Parietal lobe (tissue), 1 donor: ENCODE results near the gene APOL4. TPM values are rescaled to one million over a fixed set of nuclear protein-coding genes. Genes with fewer than 3 reads are reported as not detected.

ENCODE experiments used
- total RNA-seq: library from RNA; depleted of rRNA; stranded (reverse); fragments of >200 nt; gene quantifications from one replicate; pipeline ENCODE4 v1.2.3, GENCODE V29; 2014

Gene APOL4, protein sequence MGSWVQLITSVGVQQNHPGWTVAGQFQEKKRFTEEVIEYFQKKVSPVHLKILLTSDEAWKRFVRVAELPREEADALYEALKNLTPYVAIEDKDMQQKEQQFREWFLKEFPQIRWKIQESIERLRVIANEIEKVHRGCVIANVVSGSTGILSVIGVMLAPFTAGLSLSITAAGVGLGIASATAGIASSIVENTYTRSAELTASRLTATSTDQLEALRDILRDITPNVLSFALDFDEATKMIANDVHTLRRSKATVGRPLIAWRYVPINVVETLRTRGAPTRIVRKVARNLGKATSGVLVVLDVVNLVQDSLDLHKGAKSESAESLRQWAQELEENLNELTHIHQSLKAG
- 18.8 TPM for total RNA-seq

DNA sequence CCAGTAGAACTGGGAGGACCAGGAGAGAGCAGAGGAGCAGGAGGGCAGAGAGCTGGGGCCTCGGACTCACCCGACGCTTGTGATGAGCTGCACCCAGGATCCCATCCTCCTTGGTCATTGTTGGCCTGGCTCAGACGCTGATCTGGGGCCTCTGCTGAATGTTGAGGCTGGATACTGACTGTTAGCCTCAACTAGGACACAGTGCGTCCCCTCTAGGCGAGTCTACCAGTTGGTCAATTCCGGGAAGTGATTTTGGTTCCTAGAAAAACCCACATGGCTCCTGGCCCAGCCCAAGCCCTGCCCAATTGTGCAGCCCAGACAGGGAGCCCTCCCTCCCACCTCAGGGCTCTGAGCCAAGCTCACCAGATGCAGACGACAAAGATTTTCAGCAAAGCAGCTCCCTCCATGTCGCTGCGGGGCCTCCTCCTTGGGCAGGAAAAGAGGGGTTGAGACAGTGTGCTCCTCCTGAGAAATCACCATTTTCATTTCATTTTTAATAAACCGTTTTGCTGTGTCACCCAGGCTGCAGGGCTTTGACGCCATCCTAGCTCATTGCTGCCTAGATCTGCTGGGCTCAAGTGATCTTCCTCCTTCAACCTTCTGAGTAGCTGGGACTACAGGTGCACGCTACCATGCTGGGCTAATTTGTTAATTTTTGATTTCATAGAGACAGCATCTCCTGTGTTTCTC is at the start of gene APOL4:
Gene APOL4, minus strand, starts transcription at position 180 of the 690 bp plus-strand sequence. Its CDS starts 75 bp downstream, at position 105.

DNA sequence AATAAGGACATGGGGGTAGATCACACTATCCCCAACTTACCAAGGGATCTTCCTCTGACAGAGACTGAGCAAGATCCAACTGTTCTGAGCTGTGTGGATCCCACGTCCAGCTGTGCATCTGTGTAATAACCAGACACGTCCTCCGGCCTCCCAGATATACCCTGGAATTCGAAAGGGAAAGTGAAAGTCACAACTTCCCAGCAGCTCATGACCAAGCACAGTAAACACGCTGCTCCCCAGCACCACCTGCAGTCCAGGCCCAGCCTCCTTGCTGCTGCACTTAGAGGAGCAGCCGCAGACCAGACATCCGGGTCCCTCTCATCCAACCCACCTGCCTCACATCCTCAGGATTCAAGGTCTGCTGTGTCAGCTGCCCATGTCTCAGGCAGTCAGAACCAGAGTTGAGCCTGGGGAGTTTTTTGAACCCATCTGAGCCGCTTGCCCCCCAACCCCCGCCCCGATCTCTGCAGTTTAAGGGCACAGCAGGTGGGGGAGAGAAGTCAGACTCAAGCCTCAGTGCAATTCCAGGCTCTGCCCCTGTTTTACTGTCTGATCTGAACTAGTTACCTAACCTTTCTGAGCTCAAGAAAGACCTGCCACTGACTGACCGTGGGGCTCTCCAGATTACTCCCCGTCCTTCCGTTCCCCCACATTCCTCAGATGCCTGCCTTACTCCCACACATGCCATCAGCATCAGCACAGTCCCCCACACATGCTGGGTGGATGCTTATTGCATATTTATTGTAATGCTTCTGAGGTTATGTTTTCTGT is 38.0 kb upstream of the APOL4 start, which contains the start of gene APOL2:
Gene APOL2, minus strand, starts transcription at position 127 of the 771 bp plus-strand sequence. CDS start 6,365 bp downstream, outside the sequence.

DNA sequence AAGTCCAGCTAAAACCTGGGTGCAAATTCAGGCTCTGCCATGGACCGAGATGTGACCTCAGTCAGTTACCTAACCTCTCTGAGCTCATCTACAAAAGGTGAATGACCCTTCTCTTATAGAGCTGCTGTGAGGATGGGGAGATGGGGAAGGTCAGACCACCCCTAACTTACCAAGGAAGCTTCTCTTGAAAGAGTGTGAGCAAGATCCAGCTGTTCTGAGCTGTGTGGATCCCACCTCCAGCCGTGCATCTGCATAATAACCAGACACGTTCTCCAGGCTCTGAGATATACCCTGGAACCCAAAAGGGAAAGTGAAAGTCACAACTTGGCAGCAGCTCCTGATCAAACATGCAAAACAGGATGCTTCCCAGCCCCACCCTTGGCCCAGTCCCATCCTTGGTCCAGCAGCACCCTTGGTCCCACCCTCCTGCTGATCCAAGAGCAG is 41.1 kb downstream of the APOL4 start, which contains the start of gene APOL3:
Gene APOL3, minus strand, starts transcription at position 257 of the 444 bp plus-strand sequence. CDS start 11,700 bp downstream, outside the sequence.

Other genes starting within 250 kb of the APOL4 start
- 677 TPM for gene RBFOX2, start 173.0 kb downstream of the APOL4 start, total RNA-seq
- gene APOL3, start 41.1 kb downstream of the APOL4 start, total RNA-seq = 0.94 TPM
- 5.0 TPM for gene APOL2, start 37.7 kb upstream of the APOL4 start, total RNA-seq
- gene APOL1, start 51.3 kb upstream of the APOL4 start, total RNA-seq = 0.63 TPM
- gene MYH9, start 186.2 kb upstream of the APOL4 start, total RNA-seq = 49.5 TPM